HepG2 (cell line): ENCODE measurements around the gene IGFBP5. TPM values are rescaled to one million over a fixed set of nuclear protein-coding genes. Genes with fewer than 3 reads are reported as not detected.

Experiments used
- AKNA ChIP-seq: sonication (generic); formaldehyde crosslinking; IDR thresholded peaks from 2 replicates; pipeline ENCODE4 v1.4.0; 2020; ENCODE audit warnings: missing genetic modification reagents, borderline replicate concordance
- ATF6 ChIP-seq: sonication (generic); formaldehyde crosslinking; conservative IDR thresholded peaks from 2 replicates; pipeline ENCODE4 v1.4.0; 2020; ENCODE audit warnings: missing genetic modification reagents
- BATF2 ChIP-seq: sonication (generic); formaldehyde crosslinking; IDR thresholded peaks from 2 replicates; pipeline ENCODE4 v1.8.0; 2022; ENCODE audit warnings: mild to moderate bottlenecking, missing genetic modification reagents, moderate library complexity
- HOXD1 ChIP-seq: sonication (generic); formaldehyde crosslinking; IDR thresholded peaks from 2 replicates; pipeline ENCODE4 v1.5.0; 2020; ENCODE audit warnings: missing genetic modification reagents
- MXD3 ChIP-seq: IDR thresholded peaks from 2 replicates; pipeline ENCODE4 v1.6.1; 2016; ENCODE audit warnings: mild to moderate bottlenecking, missing biosample characterization, missing genetic modification reagents
- NONO ChIP-seq, 2 experiments: fragments of 450-650 bp in 1 of 2; sonication (generic) in 1 of 2; formaldehyde crosslinking in 1 of 2; IDR thresholded peaks in 1 of 2; conservative IDR thresholded peaks in 1 of 2; 2 replicates each; pipeline versions ENCODE4 v1.6.1 to v1.8.0; 2017 to 2022; ENCODE audit warnings: mild to moderate bottlenecking in 1 of 2, missing genetic modification reagents in 1 of 2, moderate library complexity in 1 of 2
- PHF20 ChIP-seq: sonication (generic); formaldehyde crosslinking; IDR thresholded peaks from 2 replicates; pipeline ENCODE4 v1.5.0; 2020; ENCODE audit warnings: mild to moderate bottlenecking, missing genetic modification reagents
- POGZ ChIP-seq: sonication (generic); formaldehyde crosslinking; IDR thresholded peaks from 2 replicates; pipeline ENCODE4 v1.4.0; 2020; ENCODE audit warnings: mild to moderate bottlenecking, missing genetic modification reagents
- PPARG ChIP-seq: conservative IDR thresholded peaks from 2 replicates; pipeline ENCODE4 v1.6.1; 2016; ENCODE audit warnings: missing biosample characterization, missing genetic modification reagents
- RXRA ChIP-seq: sonication (generic); formaldehyde crosslinking; IDR thresholded peaks from 2 replicates; pipeline ENCODE4 v1.5.1; 2020; ENCODE audit warnings: missing genetic modification reagents
- ZNF337 ChIP-seq: sonication (generic); formaldehyde crosslinking; IDR thresholded peaks from 2 replicates; pipeline ENCODE4 v1.5.1; 2020; ENCODE audit warnings: missing genetic modification reagents, low read depth, mild to moderate bottlenecking, borderline replicate concordance
- ZNF468 ChIP-seq: sonication (generic); formaldehyde crosslinking; IDR thresholded peaks from 2 replicates; pipeline ENCODE4 v1.8.0; 2022; ENCODE audit warnings: mild to moderate bottlenecking, moderate library complexity, missing genetic modification reagents
- ZNF7 ChIP-seq: IDR thresholded peaks from 2 replicates; pipeline ENCODE4 v1.6.1; 2016; ENCODE audit warnings: missing biosample characterization, missing genetic modification reagents
- ZNF770 ChIP-seq: sonication (generic); formaldehyde crosslinking; IDR thresholded peaks from 2 replicates; pipeline ENCODE4 v1.5.0; 2020; ENCODE audit warnings: mild to moderate bottlenecking, missing genetic modification reagents
- polyA plus RNA-seq, 8 experiments: library from polyadenylated mRNA; depleted of rRNA in 3 of 8; stranded (reverse) in 7 of 8; unstranded in 1 of 8; fragments of >200 nt; fragmentation: Illumina TruSeq in 4 of 8; extraction: Trizol in 4 of 8; gene quantifications; 2 replicates each; pipeline versions ENCODE4 v1.2.1 to v1.2.3, GENCODE V29; 2011 to 2016; ENCODE audit warnings: low read depth in 4 of 8, missing spikeins in 1 of 8, mixed read lengths in 1 of 8; ENCODE audit not compliant: insufficient read depth in 1 of 8
- total RNA-seq, 5 experiments: library from RNA; depleted of rRNA; stranded (reverse); fragments of >200 nt; fragmentation: Illumina TruSeq; extraction: Trizol; gene quantifications; 2 replicates each; pipeline ENCODE4 v1.2.3, GENCODE V29; 2016; ENCODE audit warnings: low read depth in 1 of 5

IGFBP5 gene
- total and polyA plus RNA-seq, 2 of the 13 experiments (the other 11 are each of a cell fraction or from before 2014, with no cell fraction given) = 0.15 TPM; not detected in 1

GRCh38 chr2:216661639-216662375, 33.5 kb downstream of the IGFBP5 start (continued):
- TF ChIP-seq ZNF7 (no peak), HOXD1 (CRISPR knock-in tag) (no peak), POGZ (no peak), ZNF337 (no peak), ZNF770 (CRISPR knock-in tag) (no peak), RXRA (no peak; the same call in 1 of the 2 replicates), NONO (IDR thresholded peaks at IDR 0.05) (no peak), NONO (CRISPR knock-in tag; conservative IDR thresholded peaks at IDR 0.05) (no peak), ATF6 (CRISPR knock-in tag) (no peak), ZNF468 (CRISPR knock-in tag) (no peak), MXD3 (CRISPR knock-in tag) (no peak), PPARG (CRISPR knock-in tag) (no peak), PHF20 (CRISPR knock-in tag) (no peak), BATF2 (CRISPR knock-in tag) (no peak), AKNA (CRISPR knock-in tag) (no peak)
